ENCODE data around the gene ADSS1.

Gene ADSS1

GRCh38 chr14:104784846-104785707 lies 61.0 kb downstream of the ADSS1 start:
- DNase-seq: no peak

- no peak for DNase-seq
Measured at GRCh38 chr14:104785708-104786080, 61.7 kb downstream of the ADSS1 start.

DNA sequence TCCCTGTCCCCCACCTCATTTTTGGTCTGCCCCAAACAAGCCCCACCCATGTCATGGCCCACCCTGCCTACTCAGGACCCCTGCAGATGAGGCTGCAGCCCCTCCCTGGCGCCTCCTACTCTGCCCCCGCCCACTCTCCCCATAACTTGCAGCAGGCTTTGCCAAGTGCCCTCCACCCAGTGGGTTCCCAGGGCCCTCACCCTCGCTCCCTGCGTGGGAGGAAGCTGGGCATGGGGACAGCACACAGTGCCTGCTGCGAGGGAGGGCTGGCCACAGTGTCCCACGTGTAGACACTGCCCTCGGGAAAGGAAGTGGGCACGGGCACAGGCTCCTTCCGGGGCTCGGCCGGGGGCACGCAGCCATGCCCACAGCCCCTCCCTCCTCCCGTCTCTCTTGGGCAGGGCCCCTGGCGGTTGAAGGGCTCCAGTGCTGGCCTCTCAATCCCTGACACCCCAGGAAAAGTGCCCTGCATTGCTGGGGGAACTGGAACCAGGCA lies 62.1 kb downstream of the ADSS1 start:
- no peak for DNase-seq

- DNase-seq: no peak
Measured at GRCh38 chr14:104786726-104787675, 63.0 kb downstream of the ADSS1 start.

GRCh38 chr14:104787736-104788135 lies 63.7 kb downstream of the ADSS1 start:
- DNase-seq: no peak

DNA sequence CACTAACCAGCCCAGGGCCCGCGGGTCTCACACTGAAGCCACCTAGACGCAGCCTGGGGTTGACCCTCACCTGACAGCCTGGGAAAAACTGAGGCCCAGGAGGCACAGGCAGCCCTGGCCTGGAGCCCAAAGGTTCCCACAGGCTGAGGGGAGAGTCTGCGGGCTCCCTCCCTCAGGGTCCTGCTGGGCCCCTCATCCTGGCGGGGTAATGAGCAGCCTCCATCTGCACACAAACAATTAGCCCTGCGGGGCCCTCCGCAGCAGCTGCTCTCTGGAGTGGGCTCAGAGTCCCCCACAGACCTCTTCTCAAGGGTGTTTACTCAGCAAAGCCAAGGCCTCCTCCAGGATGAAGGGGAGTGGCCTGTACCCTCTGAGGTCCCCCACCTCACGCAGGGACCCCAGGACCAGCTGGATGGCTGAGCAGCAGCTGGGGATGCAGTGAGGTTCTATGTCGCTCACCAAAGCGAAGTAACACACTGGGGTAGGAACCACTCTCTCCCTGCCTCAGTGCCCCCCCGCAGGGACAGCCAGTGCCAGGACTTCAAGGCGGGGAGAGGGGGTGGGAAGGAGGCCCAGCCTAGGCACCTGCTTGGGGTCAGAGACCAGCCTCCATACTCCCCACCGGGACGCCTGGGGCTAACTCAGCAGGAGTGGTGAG lies 64.3 kb downstream of the ADSS1 start:
- no peak for DNase-seq

GRCh38 chr14:104788873-104789663 lies 65.0 kb downstream of the ADSS1 start:
- DNase-seq: no peak

DNA sequence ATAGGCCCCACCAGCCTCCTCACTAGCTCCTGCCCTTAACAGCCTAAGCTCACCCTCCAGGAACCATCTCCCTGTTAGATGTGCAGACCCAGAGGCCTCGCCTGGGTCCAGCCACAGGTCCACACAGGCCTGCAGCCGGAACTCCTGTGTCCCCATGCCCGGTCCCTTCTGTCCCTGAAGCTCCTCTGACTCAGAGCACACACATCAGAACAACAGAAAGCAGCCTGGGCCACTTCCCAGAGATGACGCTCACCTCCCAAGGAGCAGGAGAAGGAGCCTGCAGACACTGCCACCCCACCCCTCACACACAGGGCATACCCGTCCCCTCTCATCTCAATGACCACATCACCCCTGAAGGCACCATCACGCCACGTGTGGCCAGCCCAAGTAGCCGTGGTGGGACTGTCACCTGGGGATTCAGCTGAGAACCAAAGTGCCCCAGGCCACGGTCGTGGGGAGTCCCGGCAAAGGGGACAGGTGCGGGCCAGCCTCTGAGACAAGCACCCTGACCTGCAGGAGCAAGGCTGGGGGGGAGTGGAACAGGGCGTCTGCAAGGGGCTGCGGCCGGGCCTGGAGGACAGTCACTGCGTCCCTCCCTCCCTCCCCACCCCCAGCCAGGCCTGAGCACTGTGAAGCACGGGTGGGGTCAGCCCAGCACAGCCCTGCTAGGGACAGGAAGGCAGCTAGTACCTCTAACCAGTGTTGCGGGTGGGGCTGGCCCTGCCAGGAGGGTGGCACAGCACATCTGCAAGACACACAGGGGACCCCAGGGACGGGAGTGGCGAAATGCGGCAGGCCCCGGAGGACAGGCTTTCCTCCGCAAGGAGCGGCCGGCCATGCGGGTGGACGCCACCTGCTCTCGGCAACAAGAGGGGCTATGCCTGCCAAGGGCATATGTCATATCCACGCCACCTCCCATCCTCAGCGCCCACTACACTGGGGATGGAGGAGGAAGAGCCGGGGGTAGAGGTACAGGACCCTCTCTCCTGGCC lies 66.0 kb downstream of the ADSS1 start:
- DNase-seq: no peak

GRCh38 chr14:104791425-104791824 lies 67.4 kb downstream of the ADSS1 start:
- DNase-seq: no peak

DNA sequence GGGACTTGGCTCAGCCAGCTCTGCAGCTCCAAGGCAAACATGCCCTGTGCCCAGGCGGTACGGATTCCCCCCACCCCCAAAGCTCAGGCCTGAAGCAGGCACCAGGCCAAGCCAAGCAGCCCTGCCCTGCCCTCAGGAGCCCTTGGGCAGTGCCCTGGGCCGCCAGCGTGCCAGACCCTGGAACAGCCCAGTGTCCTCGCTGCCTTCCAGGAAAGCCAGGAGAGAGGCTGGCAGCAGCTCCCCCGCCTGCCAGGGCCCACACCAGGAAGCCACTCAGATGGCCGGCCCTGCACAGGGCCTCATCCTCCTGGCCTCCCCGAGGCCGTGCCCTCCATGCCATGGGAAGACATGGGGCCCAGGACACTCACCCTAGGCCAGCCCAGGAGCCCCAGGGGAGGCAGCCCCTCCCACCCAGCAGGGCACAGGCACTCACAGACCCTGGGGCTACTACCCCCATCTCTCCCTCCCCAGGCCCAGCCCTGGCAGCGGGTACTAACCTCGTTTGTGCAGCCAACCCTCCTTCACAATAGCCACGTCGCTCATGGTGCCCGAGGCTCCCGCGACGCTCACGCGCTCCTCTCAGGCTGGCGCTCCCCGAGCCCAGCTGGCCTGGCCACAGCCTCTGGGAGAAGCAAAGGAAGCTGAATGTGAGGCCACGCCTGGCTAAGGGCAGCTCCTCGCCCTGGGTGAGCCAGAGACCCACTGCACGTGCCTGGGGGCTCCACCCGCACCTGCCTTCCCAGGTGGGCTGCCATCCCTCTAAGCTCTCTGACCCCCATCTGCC lies 68.3 kb downstream of the ADSS1 start:
- no peak for DNase-seq

- no peak for DNase-seq
Measured at GRCh38 chr14:104792945-104793702, 69.1 kb downstream of the ADSS1 start.

DNA sequence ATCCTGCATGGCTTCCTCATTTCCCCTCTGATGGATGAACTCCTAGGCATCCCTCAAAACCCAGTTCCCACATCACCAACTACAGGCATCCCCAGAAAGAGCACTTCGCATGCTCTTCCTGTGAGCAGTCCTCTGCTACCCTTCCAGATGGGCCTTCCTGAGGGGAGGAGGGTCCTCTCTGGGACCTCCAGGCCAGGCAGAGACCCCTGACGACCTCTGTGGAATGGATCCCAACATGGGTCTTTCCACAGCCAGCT lies 69.6 kb downstream of the ADSS1 start:
- no peak for DNase-seq

DNA sequence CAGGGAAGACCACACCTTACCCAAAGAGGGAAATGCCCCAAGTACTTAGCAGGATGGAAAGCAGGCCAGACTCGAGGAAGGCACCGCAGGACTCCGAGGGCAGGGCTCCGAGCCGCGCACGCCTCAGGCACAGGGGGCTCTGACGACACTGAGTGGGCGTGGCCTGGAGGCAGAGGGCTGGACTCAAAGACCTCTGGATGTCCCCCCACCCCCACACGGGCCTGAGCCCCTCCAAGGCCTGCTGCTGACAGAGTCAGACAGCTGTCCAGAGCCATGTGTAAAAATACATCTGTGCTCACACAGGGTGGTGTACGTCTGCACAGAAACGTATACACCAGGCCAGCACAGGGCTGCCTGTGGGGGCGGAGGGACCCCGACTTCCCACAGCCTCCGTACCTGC lies 70.1 kb downstream of the ADSS1 start:
- no peak for DNase-seq

- DNase-seq: no peak
Measured at GRCh38 chr14:104794631-104794992, 70.6 kb downstream of the ADSS1 start.

GRCh38 chr14:104794993-104795780 lies 71.2 kb downstream of the ADSS1 start, which contains the start of gene AKT1:
AKT1 (minus strand) TSS chr14:104795748; CDS start chr14:104792643, 3,105 bp downstream.
- no peak for DNase-seq

GRCh38 chr14:104795781-104796686 lies 72.0 kb downstream of the ADSS1 start:
- no peak for DNase-seq

GRCh38 chr14:104796687-104797081 lies 72.7 kb downstream of the ADSS1 start:
- DNase-seq: no peak

Data from GOT3 (cell line).